ENCODE results near the gene ACE2. TPM values are rescaled to one million over a fixed set of nuclear protein-coding genes. Genes with fewer than 3 reads are reported as not detected.

Gene ACE2
- total RNA-seq, 2 experiments from 2014 or later = not detected

DNA sequence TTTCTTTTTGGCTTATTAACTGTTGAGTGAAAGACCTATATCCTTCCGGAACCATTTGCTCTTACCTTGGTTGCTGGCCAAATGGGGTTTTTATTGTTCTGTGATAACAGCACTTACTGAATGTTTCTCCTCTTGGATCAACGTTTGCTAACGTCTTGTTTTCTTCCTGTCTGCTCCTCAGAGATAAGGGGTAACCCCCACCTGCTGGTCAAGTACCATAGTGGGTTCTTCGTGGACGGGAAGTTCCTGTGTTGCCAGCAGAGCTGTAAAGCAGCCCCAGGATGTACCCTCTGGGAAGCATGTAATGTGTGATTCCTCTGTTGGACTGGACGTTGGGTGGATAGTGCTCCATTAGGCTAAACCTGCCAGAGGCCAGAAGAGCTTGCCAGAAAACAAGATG, 84.8 kb downstream of the ACE2 start:
- H4K20me1 ChIP-seq (ENCODE audit: insufficient read depth, low read length) = no peaks in the 10 kb centered on the region
- H3K27ac ChIP-seq (ENCODE audit: low read depth, low read length, poor library complexity, severe bottlenecking) = no peak overlapping the region
- no peak for TF ChIP-seq EZH2phosphoT487 (IDR thresholded peaks at IDR 0.05; ENCODE audit: borderline replicate concordance, low read depth, low read length)
- TF ChIP-seq, protein P1, sequence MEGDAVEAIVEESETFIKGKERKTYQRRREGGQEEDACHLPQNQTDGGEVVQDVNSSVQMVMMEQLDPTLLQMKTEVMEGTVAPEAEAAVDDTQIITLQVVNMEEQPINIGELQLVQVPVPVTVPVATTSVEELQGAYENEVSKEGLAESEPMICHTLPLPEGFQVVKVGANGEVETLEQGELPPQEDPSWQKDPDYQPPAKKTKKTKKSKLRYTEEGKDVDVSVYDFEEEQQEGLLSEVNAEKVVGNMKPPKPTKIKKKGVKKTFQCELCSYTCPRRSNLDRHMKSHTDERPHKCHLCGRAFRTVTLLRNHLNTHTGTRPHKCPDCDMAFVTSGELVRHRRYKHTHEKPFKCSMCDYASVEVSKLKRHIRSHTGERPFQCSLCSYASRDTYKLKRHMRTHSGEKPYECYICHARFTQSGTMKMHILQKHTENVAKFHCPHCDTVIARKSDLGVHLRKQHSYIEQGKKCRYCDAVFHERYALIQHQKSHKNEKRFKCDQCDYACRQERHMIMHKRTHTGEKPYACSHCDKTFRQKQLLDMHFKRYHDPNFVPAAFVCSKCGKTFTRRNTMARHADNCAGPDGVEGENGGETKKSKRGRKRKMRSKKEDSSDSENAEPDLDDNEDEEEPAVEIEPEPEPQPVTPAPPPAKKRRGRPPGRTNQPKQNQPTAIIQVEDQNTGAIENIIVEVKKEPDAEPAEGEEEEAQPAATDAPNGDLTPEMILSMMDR (conservative IDR thresholded peaks at IDR 0.05; ENCODE audit: low read length) = no peak
- no peak overlapping the region for H3K4me3 ChIP-seq (ENCODE audit: low read depth, low read length, poor library complexity, severe bottlenecking)
- H3K36me3 ChIP-seq (ENCODE audit: insufficient read depth, low read length) = no peaks in the 10 kb centered on the region
- BruUV-seq (replicated peaks) = no TSS peak
- intact Hi-C loops (cut with micrococcal nuclease; ENCODE audit: unreplicated experiment) = no loop called here
- H3K4me1 ChIP-seq (ENCODE audit: insufficient read depth, low read length, poor library complexity, severe bottlenecking) = no peaks in the 10 kb centered on the region
- H3K9me2 ChIP-seq (ENCODE audit: insufficient read depth, low read length) = no peaks in the 10 kb centered on the region
- ChIA-PET CTCF (ENCODE audit: unreplicated experiment) (no interaction called here), POLR2A (no interaction called here)
- no peak overlapping the region for H2AFZ ChIP-seq (ENCODE audit: low read length)
- H3K4me2 ChIP-seq (ENCODE audit: low read length) = no peak overlapping the region
- DNase-seq (ENCODE audit: low spot score) = no peak
- no peaks in the 10 kb centered on the region for H3K9me3 ChIP-seq (ENCODE audit: low read length)
- H3K79me2 ChIP-seq (ENCODE audit: insufficient read depth, low read depth, low read length) = no peaks in the 10 kb centered on the region

DNA sequence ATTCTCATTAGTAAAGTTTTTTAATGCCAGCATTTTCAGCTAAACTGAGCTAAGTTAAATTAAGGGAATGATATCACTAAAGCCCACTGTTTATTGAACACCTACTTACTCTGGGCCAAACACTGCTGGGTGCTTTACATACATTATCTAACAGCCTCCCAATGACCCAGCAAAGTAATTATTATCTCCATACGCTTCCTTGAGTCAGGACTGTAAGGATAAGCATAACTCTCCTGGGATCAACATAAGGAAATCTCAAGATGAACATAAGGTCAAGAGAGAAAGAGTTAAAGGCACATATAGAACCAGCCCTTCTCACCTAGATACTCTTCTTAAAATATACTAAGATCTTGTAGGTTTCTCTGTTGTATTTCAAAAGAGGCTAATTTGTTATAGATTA, 86.5 kb downstream of the ACE2 start:
- no peaks in the 10 kb centered on the region for H3K36me3 ChIP-seq (ENCODE audit: insufficient read depth, low read length)
- intact Hi-C loops (cut with micrococcal nuclease; ENCODE audit: unreplicated experiment) = no loop called here
- no peak overlapping the region for H3K27ac ChIP-seq (ENCODE audit: low read depth, low read length, poor library complexity, severe bottlenecking)
- no peaks in the 10 kb centered on the region for H3K4me1 ChIP-seq (ENCODE audit: insufficient read depth, low read length, poor library complexity, severe bottlenecking)
- TF ChIP-seq, protein P1 (conservative IDR thresholded peaks at IDR 0.05; ENCODE audit: low read length) = no peak
- no peak for TF ChIP-seq EZH2phosphoT487 (IDR thresholded peaks at IDR 0.05; ENCODE audit: borderline replicate concordance, low read depth, low read length)
- ChIA-PET CTCF (ENCODE audit: unreplicated experiment) (no interaction called here), POLR2A (no interaction called here)
- H3K9me3 ChIP-seq (ENCODE audit: low read length) = no peaks in the 10 kb centered on the region
- no peaks in the 10 kb centered on the region for H3K79me2 ChIP-seq (ENCODE audit: insufficient read depth, low read depth, low read length)
- no peaks in the 10 kb centered on the region for H4K20me1 ChIP-seq (ENCODE audit: insufficient read depth, low read length)
- no peak for DNase-seq (ENCODE audit: low spot score)
- no peak overlapping the region for H3K4me2 ChIP-seq (ENCODE audit: low read length)
- H3K4me3 ChIP-seq (ENCODE audit: low read depth, low read length, poor library complexity, severe bottlenecking) = no peak overlapping the region
- no peak overlapping the region for H2AFZ ChIP-seq (ENCODE audit: low read length)
- H3K9me2 ChIP-seq (ENCODE audit: insufficient read depth, low read length) = no peaks in the 10 kb centered on the region
- no TSS peak for BruUV-seq (replicated peaks)

DNA sequence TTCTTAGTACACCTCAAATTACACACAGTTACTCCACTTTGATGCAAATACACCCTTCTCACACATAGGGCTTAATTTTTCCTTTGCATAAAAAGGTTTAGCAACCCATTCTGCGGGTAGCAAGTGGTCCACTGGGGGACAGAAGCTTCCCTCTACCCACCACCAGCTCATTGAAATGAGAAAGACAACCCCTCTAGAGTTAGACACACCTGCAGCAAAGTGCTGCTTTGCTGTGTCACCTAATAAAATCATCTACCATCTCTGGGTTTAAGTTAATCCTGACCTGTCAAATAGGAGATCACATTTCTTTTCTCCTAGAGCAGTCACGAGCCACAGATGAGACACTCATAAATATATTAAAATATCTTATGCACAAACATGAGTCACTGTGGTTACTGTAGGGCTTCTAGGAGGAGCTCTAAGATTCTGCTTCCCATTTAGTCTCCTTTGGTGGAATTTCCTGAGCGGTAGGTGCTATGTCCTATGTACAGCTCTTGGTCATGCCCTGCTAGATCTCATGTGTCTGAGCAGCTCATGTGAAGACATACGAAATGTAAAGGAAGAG, 88.3 kb downstream of the ACE2 start:
- H3K4me1 ChIP-seq (ENCODE audit: insufficient read depth, low read length, poor library complexity, severe bottlenecking) = no peaks in the 10 kb centered on the region
- no peak overlapping the region for H2AFZ ChIP-seq (ENCODE audit: low read length)
- no peak overlapping the region for H3K27ac ChIP-seq (ENCODE audit: low read depth, low read length, poor library complexity, severe bottlenecking)
- POLR2A ChIA-PET = interaction anchor here (0.6 kb wide), 1 partner anchor 1735 kb away, joined by 3 read pairs; no protein-coding TSS in a partner anchor
- no peak overlapping the region for H3K4me3 ChIP-seq (ENCODE audit: low read depth, low read length, poor library complexity, severe bottlenecking)
- no TSS peak for BruUV-seq (replicated peaks)
- H3K79me2 ChIP-seq (ENCODE audit: insufficient read depth, low read depth, low read length) = no peaks in the 10 kb centered on the region
- no peak for TF ChIP-seq EZH2phosphoT487 (IDR thresholded peaks at IDR 0.05; ENCODE audit: borderline replicate concordance, low read depth, low read length)
- TF ChIP-seq, protein P1 (conservative IDR thresholded peaks at IDR 0.05; ENCODE audit: low read length) = no peak
- H3K9me2 ChIP-seq (ENCODE audit: insufficient read depth, low read length) = no peaks in the 10 kb centered on the region
- no peak overlapping the region for H3K4me2 ChIP-seq (ENCODE audit: low read length)
- H4K20me1 ChIP-seq (ENCODE audit: insufficient read depth, low read length) = no peaks in the 10 kb centered on the region
- CTCF ChIA-PET (ENCODE audit: unreplicated experiment) = no interaction called here
- H3K36me3 ChIP-seq (ENCODE audit: insufficient read depth, low read length) = no peaks in the 10 kb centered on the region
- no peak for DNase-seq (ENCODE audit: low spot score)
- intact Hi-C loops (cut with micrococcal nuclease; ENCODE audit: unreplicated experiment) = no loop called here
- H3K9me3 ChIP-seq (ENCODE audit: low read length) = no peaks in the 10 kb centered on the region

Data from OCI-LY7 (cell line).